GM15510 (cell line): ENCODE measurements around the gene PTGDR2.
A peak's percentile ranks its signal among the peaks of the same experiment; 100 is the strongest.

Experiments
- POLR2A ChIP-seq: IDR thresholded peaks from 3 replicates; pipeline ENCODE4 v1.6.1; 2011; ENCODE audit warnings: borderline replicate concordance; ENCODE audit not compliant: insufficient read length; ENCODE audit errors: extremely low read depth

The PTGDR2 gene

DNA sequence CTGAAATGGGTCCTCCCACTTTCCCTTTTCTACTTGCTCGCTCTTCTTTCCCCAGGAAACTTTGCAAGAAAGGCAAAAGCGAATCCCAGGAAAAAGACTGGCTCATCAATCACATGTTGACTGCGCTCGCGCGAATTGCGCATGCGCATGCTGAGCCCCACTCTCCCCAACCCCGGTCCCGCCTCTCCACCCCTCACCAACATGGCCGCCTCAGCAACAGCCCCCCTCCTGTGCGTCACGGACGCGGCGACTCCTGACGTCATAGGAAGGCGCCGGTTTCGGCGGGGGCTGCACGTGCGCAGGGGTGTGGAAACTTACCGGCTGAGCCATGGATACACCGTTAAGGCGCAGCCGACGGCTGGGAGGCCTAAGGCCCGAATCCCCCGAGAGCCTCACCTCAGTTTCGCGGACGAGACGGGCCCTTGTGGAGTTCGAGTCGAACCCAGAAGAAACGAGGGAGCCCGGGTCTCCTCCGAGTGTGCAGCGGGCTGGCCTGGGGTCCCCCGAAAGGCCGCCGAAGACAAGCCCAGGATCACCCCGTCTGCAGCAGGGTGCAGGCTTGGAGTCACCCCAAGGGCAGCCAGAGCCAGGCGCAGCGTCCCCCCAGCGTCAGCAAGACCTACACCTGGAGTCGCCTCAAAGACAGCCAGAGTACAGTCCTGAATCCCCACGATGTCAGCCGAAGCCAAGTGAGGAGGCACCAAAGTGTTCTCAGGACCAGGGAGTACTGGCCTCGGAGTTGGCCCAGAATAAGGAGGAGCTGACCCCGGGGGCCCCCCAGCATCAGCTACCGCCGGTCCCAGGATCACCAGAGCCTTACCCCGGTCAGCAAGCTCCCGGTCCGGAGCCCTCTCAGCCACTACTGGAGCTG lies 13.7 kb downstream of the PTGDR2 start, which contains the start of gene CCDC86:
Gene CCDC86 (plus strand): TSS at position 317 of the 871 bp plus-strand sequence. CDS start 12 bp downstream, at position 329.
- peak; percentile 65 for TF ChIP-seq POLR2A

DNA sequence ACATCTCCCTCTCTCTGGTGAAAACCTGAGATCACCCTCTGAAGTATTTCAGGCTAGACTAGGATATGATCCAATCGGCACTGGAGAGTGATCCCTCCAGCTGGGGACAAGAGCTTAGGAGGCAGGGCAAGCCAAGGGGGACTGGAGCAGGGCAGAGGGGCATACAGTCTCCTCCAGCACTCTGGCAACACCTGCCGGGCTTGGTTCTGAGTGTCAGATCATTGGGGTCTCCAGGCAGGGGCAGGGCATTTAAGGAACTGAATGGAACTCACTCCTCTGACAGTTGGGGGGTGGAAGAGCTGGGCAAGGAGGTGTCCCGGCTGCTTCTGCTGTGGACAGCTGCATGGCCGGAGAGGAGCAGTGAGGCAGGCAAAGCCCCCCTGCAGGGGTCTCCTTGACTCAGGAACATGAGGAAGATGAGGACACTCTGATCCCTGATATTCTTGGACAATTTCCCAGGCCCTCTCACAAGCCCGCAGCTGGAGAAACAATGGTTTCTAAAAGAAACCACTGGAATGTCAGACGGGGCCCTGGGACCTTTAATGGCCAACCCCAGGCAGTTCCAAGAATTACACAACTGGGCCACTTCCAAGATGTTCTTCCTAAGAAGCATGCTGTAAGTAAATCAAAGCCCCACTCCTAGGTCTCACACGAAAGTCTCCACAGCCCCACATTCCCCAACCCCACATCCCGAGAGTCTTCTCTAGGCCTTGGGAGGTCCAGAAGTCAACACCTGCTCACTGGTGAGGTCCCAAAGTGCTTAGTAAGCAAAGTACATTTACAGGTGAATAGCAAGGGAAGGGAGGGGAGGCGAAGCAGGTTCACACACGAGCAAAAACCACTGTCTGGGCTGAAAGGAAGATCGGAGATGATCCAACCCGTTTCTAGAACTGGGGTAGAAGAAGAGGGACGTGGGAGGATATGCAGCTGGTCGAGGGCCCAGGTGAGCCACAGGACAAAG lies 15.0 kb downstream of the PTGDR2 start:
- no peak for TF ChIP-seq POLR2A

DNA sequence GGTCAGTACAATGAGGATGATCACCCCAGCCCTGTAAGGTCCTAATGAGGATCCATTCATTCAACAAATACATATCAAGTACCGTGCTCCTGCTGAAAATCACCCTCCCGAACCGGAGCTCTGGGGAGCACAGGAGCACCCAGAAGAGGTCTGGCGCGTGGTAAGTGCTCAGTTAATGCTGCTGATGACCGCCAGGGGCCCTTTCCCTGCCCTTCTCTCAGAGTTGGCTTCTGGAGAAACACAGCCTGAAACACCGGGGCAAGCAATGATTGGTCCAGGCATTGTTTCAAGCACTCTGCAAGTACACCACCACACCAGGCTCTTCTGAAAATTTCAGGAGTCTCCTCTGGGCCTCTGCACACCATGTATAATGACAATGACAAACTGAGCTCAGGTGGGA lies 17.6 kb downstream of the PTGDR2 start:
- no peak for TF ChIP-seq POLR2A

DNA sequence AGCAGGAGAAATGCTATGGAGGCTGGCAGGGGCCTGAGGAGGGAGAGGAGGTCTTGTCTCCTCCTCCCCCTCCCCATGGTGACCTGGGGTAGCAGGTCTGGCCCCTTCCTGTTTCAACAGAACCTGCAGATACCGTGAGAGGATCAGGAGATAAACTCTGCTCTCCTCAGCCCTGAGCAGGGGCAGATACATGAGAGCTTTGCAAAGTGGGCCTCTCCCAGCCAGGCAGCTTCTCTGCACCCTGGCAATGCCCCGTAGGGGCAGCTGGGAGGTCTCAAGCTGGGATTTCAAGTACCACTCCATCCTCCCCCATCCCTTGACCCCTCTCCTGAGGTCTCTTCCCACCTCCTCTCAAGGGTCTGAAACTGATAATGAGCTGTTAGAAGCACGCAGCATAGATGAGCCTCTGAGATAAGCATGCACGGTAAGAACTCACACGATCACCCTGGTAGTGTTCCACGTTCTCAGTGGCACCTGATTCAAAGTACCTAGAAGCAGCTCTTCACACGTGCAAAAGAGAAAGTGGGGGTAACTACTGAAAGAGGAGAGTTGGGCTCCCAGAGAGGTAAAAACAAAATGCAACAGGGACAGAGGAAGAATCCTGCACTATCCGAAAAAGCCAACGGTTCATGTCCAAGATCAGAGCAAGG lies 18.8 kb downstream of the PTGDR2 start:
- TF ChIP-seq POLR2A: no peak

DNA sequence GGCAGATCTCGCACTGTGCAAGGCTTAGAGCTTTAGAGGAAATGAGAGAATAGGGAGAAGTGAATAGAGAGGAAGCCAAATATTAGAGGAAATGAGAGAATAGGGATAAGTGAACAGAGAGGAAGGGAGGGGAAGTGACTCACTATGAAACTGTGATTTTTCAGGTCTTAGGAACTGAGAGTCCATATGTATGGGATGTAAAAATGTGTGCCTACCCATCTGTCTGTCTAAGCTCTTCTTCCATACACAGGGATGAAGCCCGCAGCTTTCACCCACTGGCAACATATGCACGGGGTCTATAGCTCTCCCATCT lies 20.3 kb downstream of the PTGDR2 start:
- TF ChIP-seq POLR2A: no peak

DNA sequence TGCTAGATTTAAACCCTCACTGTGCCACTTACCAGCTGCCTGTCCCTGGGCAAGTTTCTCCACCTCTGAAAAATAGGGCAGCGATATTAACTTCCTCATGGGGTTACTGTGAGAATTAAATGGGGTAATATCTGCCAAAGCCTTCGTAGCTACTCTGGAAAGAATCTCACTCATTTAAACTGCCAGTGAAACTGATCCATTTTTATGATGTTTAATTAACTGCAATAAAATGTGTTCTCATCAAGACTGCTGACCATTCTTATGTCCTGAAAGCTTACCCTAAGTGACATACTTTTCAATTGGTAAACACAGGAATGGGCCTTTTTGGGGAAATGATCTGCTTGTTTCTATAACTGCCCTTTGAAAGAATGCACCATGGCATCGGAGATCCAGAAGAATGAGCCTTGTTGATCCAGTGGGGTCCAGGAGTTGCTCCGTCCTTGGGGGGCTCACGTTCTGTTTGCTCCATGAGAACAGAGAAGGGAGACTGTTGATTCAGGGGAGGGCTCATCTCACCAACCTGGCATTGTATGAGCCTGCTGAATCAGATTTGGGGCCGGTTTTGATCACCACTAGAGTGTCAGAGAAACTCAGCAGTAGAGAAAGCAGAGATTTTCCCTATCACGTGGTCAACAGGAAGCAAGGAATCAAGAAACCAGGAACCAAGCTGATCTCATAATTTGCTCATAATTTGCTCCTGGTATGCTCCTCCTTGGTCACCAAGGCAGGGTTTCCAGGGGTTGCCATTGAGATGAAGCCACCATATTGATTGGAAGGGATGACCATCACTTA lies 20.8 kb downstream of the PTGDR2 start:
- no peak for TF ChIP-seq POLR2A

DNA sequence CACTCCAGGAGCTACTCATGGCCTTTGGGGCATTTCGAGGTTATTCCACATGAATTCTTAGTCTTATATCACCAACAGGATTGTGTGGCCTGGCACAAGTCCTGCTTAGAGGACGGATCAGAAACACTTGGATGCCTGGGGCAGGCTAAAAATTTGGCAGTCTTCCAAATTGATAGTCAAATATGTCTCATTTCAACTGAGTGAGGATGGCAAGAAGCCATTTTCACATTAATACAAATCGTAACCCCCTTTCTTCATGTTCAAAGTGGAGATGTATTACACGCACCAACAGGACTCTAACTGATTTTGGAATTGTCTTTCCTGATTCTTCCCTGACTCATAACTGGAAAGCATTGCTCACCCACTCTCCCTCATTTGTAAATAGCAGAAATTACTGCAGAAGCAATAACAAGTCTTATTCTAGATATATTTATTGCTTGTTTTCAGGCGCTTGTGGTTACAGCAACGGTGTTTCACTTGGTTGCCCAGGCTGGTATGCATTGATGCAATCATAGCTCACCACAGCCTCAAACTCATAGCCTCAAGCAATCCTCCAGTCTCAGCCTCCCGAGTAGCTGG lies 24.2 kb downstream of the PTGDR2 start:
- no peak for TF ChIP-seq POLR2A

DNA sequence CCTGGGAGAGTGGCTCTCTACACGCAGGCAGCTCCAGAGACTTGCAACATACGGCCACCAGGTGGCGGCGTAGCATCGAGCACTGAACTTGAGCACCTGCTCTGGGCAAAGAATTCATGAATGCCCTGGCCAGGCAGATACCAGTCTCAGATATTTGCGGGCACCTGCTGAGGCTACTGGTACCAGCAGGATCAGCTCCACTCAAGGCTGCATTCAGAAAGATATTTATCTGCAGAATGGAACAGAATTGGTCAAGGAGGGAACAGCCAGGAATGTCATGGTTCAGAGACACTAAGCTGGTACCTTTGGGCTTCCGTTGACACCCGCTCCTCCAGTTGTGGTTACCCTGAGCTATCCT lies 24.6 kb downstream of the PTGDR2 start:
- no peak for TF ChIP-seq POLR2A

DNA sequence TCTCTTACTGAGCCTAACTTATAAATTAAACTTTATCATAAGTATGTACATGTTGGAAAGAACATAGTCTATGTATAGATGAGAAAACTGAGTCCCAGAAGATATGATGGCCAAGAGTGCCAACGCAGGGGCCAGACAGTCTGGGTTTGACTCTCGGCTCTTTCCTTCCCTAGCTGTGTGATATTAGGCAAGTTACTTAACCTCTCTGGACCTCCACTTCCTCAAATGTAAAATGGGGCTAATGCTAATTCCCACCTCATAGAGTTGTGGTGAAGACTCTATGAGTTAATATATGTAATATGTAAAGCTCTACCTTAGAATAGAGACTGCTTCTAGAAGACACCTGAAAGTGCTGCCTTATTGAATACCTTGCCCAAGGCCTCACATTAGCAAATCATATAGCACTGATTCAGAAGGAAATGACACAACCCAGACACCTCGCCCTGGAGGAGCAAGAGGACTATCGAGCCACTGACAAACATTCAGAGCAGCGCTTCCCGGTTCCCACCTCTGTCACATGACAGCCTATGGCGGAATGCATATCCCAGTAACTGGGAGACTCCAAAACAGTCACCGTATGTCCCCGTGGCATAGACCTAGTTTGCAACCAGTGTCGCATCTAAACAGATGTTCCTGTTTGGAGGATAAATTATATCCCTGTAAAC lies 25.1 kb downstream of the PTGDR2 start:
- no peak for TF ChIP-seq POLR2A

DNA sequence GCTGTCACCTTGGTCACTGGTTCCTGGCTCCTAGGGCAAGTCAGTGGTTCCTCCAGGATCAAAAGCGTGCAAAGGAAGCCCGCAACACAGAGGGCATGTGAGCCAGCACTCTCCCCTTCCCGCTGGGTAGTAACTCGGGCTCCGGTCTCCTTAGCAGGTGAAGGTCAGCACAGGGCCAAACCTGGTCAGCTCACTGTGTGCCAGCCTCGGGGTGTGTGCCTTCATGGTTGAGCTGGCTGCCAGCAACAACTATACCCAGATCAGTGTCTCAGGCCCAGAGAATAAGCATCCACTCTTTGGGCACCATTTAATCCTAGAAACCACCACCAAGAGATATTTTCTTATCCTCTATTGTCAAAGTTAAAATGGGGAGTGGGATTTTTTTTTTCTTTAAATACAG lies 30.0 kb downstream of the PTGDR2 start:
- no peak for TF ChIP-seq POLR2A

DNA sequence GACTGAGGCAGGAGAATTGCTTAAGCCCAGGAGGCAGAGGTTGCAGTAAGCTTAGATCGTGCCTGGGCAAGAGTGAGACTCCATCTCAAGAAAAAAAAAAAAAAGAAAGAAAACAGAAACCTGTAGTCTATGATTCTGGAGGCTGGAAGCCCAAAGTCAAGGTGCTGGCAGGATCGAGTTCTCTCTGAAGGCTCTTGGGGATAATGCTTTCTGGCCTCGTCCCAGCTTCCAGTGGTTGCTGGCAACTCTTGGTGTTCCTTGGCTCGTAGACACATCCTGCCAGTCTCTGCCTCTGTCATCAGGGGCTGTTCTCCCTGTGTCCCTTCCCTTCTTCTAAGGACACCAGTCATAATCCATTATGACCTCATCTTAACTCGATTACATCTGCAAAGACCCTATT lies 30.6 kb downstream of the PTGDR2 start:
- TF ChIP-seq POLR2A: no peak

DNA sequence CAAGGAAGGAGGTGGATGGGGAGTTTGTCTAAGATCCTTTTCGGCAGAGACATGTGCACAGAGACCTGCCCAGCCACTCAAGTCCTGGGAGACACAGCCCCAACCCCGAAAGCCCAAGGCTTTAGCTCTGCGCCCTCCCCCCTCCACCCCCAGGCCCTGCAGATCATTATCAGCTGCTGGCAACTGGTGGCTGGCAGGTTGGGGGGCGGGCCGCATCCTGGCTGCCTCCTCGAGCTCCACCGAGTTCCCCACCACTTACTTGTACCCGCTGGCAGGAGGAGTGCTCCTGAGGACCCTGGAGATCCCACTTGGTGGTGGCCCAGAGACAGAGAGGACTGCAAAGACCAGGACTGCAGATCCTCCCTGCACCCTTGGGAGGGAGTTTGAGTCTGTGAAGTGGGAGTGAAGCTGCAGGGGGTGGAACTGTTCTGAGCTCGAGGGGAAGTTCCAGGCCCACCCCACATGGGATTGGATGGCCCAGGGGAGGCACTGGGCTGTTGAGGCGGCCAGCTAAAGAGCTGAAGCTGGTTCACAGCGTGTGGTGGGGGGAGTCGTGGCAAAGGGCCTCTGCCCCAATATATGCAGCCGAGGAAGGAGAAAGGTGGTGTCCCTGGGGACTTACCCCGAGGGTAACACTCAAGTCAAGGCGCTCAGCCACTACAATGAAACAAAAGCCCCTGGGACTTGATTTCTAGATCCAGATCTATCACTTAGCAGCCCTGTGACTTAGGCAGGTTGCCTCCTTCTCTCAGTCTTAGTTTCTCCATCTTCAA lies 33.7 kb downstream of the PTGDR2 start:
- TF ChIP-seq POLR2A: no peak

DNA sequence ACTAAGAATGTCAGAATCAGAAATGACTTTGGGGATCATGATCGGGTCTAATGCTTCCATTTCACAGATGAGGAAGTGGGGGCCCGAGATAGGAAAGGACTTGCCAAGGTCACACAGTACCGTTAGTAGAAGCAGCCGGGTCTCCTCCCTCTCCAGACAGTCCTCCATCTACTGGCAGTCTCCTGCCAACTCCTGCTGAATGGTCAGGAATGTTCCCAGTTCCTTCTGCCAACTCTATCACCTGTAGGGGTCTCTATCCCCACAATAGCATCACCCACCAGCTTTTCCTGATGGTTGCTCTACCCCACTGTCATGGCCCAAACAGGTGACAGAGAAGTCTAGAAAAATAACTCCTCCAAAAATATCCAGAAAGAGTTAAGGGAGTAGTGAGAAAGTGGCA lies 37.7 kb downstream of the PTGDR2 start:
- TF ChIP-seq POLR2A: no peak
